HCT116 (cell line): ENCODE measurements around the gene TAB3. TPM values are rescaled to one million over a fixed set of nuclear protein-coding genes. Genes with fewer than 3 reads are reported as not detected.

Experiments
- ATAC-seq: fragments of 200-7000 bp; cut with Tn5 transposase; 2 replicates; pipeline ENCODE4 v1.9.1; 2020; ENCODE audit warnings: mild to moderate bottlenecking, moderate library complexity
- BruUV-seq: library from RNA; stranded (reverse); fragments of 400-500 nt; replicated peaks from 2 replicates; lab custom pipeline; 2021; lab: Mats Ljungman, UMichigan
- CTCF ChIA-PET: fragments of 300-600 bp; sonication (Branson Sonifier 250); formaldehyde crosslinking; loops from one replicate; lab custom pipeline; 2021; ENCODE audit warnings: antibody characterized with exemption; lab: Charles Lee
- POLR2A ChIA-PET: fragments of 300-600, 350-600 bp; sonication (Branson Sonifier 250); formaldehyde crosslinking; loops from one replicate; lab custom pipeline; 2021; ENCODE audit warnings: antibody characterized with exemption; lab: Charles Lee
- RAD21 ChIA-PET, 2 experiments: fragments of 300-600 bp; sonication (Branson Sonifier 250); formaldehyde crosslinking; loops; one replicate each; lab custom pipeline; 2023; ENCODE audit warnings: low total read pairs in 2 of 2; ENCODE audit not compliant: uncharacterized antibody in 2 of 2, unreplicated experiment in 2 of 2, low non-redundant PET in 1 of 2; lab: Charles Lee
- DNase-seq: peaks from one replicate; pipeline ENCODE4 v3.0.0-alpha.2; 2010; ENCODE audit warnings: low read depth, low spot score
- H2AFZ ChIP-seq: fragments of 200-600 bp; shearing (Covaris generic), sonication (generic); 2 replicates; pipeline ENCODE4 v1.6.1; 2017; ENCODE audit warnings: low read depth, mixed run types, mixed read lengths, antibody characterized with exemption, low read length; ENCODE audit not compliant: poor library complexity, severe bottlenecking
- H3K27ac ChIP-seq: 2 replicates; pipeline ENCODE4 v1.5.1; 2012; ENCODE audit warnings: low read depth, low read length
- H3K27me3 ChIP-seq: fragments of 200-600 bp; sonication (generic); 2 replicates; pipeline ENCODE4 v1.6.1; 2016; ENCODE audit warnings: mixed run types, low read length, mixed read lengths; ENCODE audit not compliant: insufficient read depth
- H3K36me3 ChIP-seq, 2 experiments: fragments of 200-500 bp in 1 of 2; fragments of 200-600 bp in 1 of 2; sonication (Bioruptor generic) in 1 of 2; sonication (generic) in 1 of 2; 2 replicates each; pipeline versions ENCODE4 v1.5.1 to v1.6.1; 2014 to 2016; ENCODE audit warnings: low read length in 2 of 2, inconsistent platforms in 1 of 2, mixed read lengths in 1 of 2, mixed run types in 1 of 2; ENCODE audit not compliant: insufficient read depth in 2 of 2, control insufficient read depth in 1 of 2
- H3K4me1 ChIP-seq, 2 experiments: fragments of 200-600 bp in 1 of 2; sonication (generic) in 1 of 2; 2 replicates each; pipeline versions ENCODE4 v1.5.1 to v1.6.1; 2012 to 2017; ENCODE audit warnings: low read length in 2 of 2, inconsistent platforms in 1 of 2, mild to moderate bottlenecking in 1 of 2, mixed read lengths in 1 of 2, mixed run types in 1 of 2, moderate library complexity in 1 of 2; ENCODE audit not compliant: insufficient read depth in 2 of 2, control insufficient read depth in 1 of 2
- H3K4me2 ChIP-seq: fragments of 200-600 bp; sonication (generic); 2 replicates; pipeline ENCODE4 v1.6.1; 2017; ENCODE audit warnings: mixed run types, low read length, mixed read lengths
- H3K4me3 ChIP-seq, 2 experiments: fragments of 200-600 bp in 1 of 2; sonication (generic) in 1 of 2; replicated peaks in 1 of 2; 2 replicates each; pipeline ENCODE4 v1.5.1; 2011 to 2016; ENCODE audit warnings: low read length in 2 of 2, control low read depth in 1 of 2, low read depth in 1 of 2, mild to moderate bottlenecking in 1 of 2, mixed read lengths in 1 of 2, mixed run types in 1 of 2
- H3K79me2 ChIP-seq: fragments of 200-600 bp; sonication (generic); 2 replicates; pipeline ENCODE4 v1.6.1; 2017; ENCODE audit warnings: mild to moderate bottlenecking, mixed run types, low read length, moderate library complexity, mixed read lengths; ENCODE audit not compliant: insufficient read depth
- H3K9ac ChIP-seq: fragments of 200-600 bp; sonication (generic); 2 replicates; pipeline ENCODE4 v1.6.1; 2016; ENCODE audit warnings: low read length, mixed read lengths
- H3K9me2 ChIP-seq: fragments of 200-600 bp; sonication (generic), shearing (Covaris generic); 2 replicates; pipeline ENCODE4 v1.6.1; 2017; ENCODE audit warnings: mixed run types, mild to moderate bottlenecking, moderate library complexity; ENCODE audit not compliant: insufficient read depth
- H3K9me3 ChIP-seq, 2 experiments: fragments of 200-500 bp in 1 of 2; fragments of 200-600 bp in 1 of 2; sonication (Bioruptor generic) in 1 of 2; sonication (generic) in 1 of 2; 2 replicates each; pipeline ENCODE4 v1.6.1; 2014 to 2017; ENCODE audit warnings: low read length in 2 of 2, mixed read lengths in 2 of 2, inconsistent platforms in 1 of 2, low read depth in 1 of 2, mild to moderate bottlenecking in 1 of 2, mixed run types in 1 of 2, moderate library complexity in 1 of 2; ENCODE audit not compliant: control insufficient read depth in 1 of 2, insufficient read depth in 1 of 2
- H4K20me1 ChIP-seq: fragments of 200-600 bp; sonication (generic), shearing (Covaris generic); 2 replicates; pipeline ENCODE4 v1.6.1; 2017; ENCODE audit warnings: mixed run types, mild to moderate bottlenecking, moderate library complexity; ENCODE audit not compliant: insufficient read depth
- CBX3 ChIP-seq: IDR thresholded peaks from 2 replicates; pipeline ENCODE4 v1.6.1; 2012; ENCODE audit warnings: low read depth
- CEBPB ChIP-seq: IDR thresholded peaks from 2 replicates; pipeline ENCODE4 v1.6.1; 2012; ENCODE audit warnings: low read depth
- FOSL1 ChIP-seq: IDR thresholded peaks from 2 replicates; pipeline ENCODE4 v1.6.1; 2012; ENCODE audit warnings: low read depth
- JUND ChIP-seq: IDR thresholded peaks from 2 replicates; pipeline ENCODE4 v1.6.1; 2012
- POLR2AphosphoS5 ChIP-seq: IDR thresholded peaks from 2 replicates; pipeline ENCODE4 v1.6.1; 2011; ENCODE audit warnings: mild to moderate bottlenecking, low read depth, low read length, moderate library complexity
- SIN3A ChIP-seq: IDR thresholded peaks from 2 replicates; pipeline ENCODE4 v1.6.1; 2012; ENCODE audit warnings: low read depth
- SP1 ChIP-seq: IDR thresholded peaks from 2 replicates; pipeline ENCODE4 v1.6.1; 2012; ENCODE audit warnings: low read depth
- SRF ChIP-seq: IDR thresholded peaks from 2 replicates; pipeline ENCODE4 v1.6.1; 2012; ENCODE audit warnings: low read depth
- YY1 ChIP-seq: IDR thresholded peaks from 2 replicates; pipeline ENCODE4 v1.6.1; 2011; ENCODE audit warnings: low read length, low read depth, moderate library complexity, mild to moderate bottlenecking; ENCODE audit not compliant: insufficient replicate concordance; ENCODE audit errors: extremely low read depth
- ZFX ChIP-seq: fragments of 450-650 bp; IDR thresholded peaks from 2 replicates; pipeline ENCODE4 v1.6.1; 2017
- ZNF274 ChIP-seq: fragments of 200-500 bp; sonication (Bioruptor generic); IDR thresholded peaks from 2 replicates; pipeline ENCODE4 v1.6.1; 2014; ENCODE audit warnings: mild to moderate bottlenecking, low read depth, low read length, inconsistent platforms
- intact Hi-C: fragments of 100-400 bp; cut with micrococcal nuclease; formaldehyde crosslinking; loops from 2 replicates; pipeline ENCODE4 v1.10.0; 2022
- total RNA-seq: library from RNA; stranded (reverse); gene quantifications from one replicate; pipeline ENCODE4 v1.2.1, GENCODE V29; 2021; ENCODE audit not compliant: unreplicated experiment
- TF ChIP-seq, protein P1 (sequence below): IDR thresholded peaks from 2 replicates; pipeline ENCODE4 v1.6.1; 2011; ENCODE audit warnings: mild to moderate bottlenecking, low read length, moderate library complexity; ENCODE audit not compliant: insufficient replicate concordance; ENCODE audit errors: extremely low read depth
- TF ChIP-seq, protein P2 (sequence below): IDR thresholded peaks from 2 replicates; pipeline ENCODE4 v1.6.1; 2012

TAB3 gene
- total RNA-seq, 1 experiment from 2014 or later: 11.2 TPM

DNA sequence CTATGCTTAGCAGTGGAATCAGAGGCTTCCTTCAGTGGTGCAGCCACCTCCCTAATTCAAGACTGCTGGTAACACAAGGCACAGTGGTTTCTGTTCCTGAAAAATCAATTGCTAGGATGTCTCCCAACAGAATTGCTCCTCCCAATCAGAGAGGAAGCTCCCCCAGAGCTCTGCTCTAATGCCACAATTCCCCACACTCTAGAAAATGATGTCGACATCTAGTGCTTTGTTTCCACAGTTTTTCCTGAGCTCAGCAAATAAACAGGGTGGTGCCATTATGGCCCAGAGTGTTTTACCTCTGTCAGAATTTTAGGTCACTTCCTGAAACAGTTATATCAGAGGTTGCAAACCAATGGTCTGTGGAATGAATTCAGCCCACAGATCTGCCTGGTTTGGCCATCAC is 24.7 kb downstream of the TAB3 start:
- H4K20me1 ChIP-seq: no peaks in the 10 kb centered on the region
- POLR2A ChIA-PET: no interaction called here
- ATAC-seq (no peak), DNase-seq (no peak)
- H3K4me1 ChIP-seq: no peaks in the 10 kb centered on the region
- no peaks in the 10 kb centered on the region for H3K36me3 ChIP-seq
- CTCF ChIA-PET: no interaction called here
- BruUV-seq: no TSS peak
- TF ChIP-seq, protein P1, sequence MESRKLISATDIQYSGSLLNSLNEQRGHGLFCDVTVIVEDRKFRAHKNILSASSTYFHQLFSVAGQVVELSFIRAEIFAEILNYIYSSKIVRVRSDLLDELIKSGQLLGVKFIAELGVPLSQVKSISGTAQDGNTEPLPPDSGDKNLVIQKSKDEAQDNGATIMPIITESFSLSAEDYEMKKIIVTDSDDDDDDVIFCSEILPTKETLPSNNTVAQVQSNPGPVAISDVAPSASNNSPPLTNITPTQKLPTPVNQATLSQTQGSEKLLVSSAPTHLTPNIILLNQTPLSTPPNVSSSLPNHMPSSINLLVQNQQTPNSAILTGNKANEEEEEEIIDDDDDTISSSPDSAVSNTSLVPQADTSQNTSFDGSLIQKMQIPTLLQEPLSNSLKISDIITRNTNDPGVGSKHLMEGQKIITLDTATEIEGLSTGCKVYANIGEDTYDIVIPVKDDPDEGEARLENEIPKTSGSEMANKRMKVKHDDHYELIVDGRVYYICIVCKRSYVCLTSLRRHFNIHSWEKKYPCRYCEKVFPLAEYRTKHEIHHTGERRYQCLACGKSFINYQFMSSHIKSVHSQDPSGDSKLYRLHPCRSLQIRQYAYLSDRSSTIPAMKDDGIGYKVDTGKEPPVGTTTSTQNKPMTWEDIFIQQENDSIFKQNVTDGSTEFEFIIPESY: no peak
- TF ChIP-seq SP1: no peak
- no peak for TF ChIP-seq ZNF274
- no peak for TF ChIP-seq FOSL1
- no peak for TF ChIP-seq CEBPB
- TF ChIP-seq JUND: no peak
- no peak for TF ChIP-seq POLR2AphosphoS5
- TF ChIP-seq YY1: no peak
- no peak for TF ChIP-seq SRF
- no peak for TF ChIP-seq CBX3
- TF ChIP-seq SIN3A: no peak
- TF ChIP-seq, protein P2, sequence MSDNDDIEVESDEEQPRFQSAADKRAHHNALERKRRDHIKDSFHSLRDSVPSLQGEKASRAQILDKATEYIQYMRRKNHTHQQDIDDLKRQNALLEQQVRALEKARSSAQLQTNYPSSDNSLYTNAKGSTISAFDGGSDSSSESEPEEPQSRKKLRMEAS: no peak
- no peak for TF ChIP-seq ZFX
- H2AFZ ChIP-seq: no peak overlapping the region
- no peaks in the 10 kb centered on the region for H3K79me2 ChIP-seq
- no peak overlapping the region for H3K27ac ChIP-seq
- H3K9me2 ChIP-seq: no peaks in the 10 kb centered on the region
- RAD21 ChIA-PET: no interaction called here
- intact Hi-C loops: no loop called here
- H3K9ac ChIP-seq: no peak overlapping the region
- H3K4me2 ChIP-seq: no peak overlapping the region
- no peaks in the 10 kb centered on the region for H3K27me3 ChIP-seq
- no peak overlapping the region for H3K4me3 ChIP-seq
- no peaks in the 10 kb centered on the region for H3K9me3 ChIP-seq
